ENCODE results near the gene NXPH2. TPM values are rescaled to one million over a fixed set of nuclear protein-coding genes. Genes with fewer than 3 reads are reported as not detected.
"Not testable (repeated sequence)": the region's sequence is repeated elsewhere in the genome, so short reads cannot be mapped to it uniquely, and the experiment has no call there.

Gene NXPH2
- total RNA-seq, 1 donor from 2014 or later = 1.0 TPM

DNA sequence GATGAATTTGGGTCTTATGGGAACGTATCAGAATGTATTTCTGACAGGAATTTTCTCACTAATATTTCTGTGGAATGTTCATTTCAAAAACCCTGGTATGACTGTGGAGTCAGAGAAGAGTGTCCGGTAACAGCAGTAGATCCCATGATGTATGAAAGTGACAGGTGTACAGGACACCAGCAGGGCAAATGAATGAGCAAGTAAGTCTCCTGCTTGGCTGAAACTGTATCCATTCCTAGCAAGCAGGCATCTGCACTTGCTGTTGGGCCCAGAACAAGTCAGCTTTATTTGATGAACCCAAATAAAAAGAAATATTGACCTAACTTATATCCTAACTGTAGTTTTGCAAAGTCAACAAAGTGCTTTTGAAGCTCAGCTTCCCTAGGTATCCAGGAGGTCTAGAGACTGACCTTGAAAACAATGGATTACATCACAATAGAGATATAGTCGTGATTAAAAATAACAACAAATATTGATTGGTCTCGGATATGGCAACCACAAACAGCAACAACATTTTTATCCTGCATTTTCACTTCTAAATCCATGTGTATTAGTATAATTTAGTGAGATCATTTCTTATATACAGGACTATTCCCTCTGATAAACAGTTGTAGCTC, 37.6 kb downstream of the NXPH2 start:
- no peak for TF ChIP-seq EZH2 (IDR thresholded peaks at IDR 0.05; ENCODE audit: insufficient read depth, low read length)
- no peak overlapping the region for H3K4me3 ChIP-seq (ENCODE audit: insufficient read depth, low read depth, low read length)
- no peak for FAIRE-seq

DNA sequence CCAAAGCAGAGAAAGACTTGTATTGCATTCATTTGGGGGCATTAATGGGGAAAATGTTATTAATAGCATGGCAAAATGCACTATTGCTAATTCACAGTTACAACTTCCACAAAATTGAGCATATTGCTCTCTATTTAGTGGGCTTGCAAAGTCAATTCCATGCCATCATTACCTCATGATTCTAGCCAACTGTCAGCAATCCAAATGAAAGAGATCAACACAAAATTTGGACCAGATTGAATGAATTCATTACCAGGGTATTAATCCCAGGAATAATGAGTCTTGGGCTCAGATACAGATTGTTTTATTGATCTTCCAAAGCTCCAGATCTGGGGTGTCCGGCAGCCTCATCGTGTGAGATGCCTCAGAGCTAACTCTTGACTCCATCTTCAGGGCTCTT, 38.3 kb downstream of the NXPH2 start:
- Histone ChIP-seq H3K27ac (ENCODE audit: low read depth, low read length) (no peak overlapping the region), H3K36me3 (ENCODE audit: insufficient read depth, low read length) (no peaks in the 10 kb centered on the region), H2AFZ (ENCODE audit: low read depth, low read length) (no peak overlapping the region), H3K4me1 (ENCODE audit: insufficient read depth, low read length) (no peaks in the 10 kb centered on the region), H3K4me2 (ENCODE audit: low read length) (no peak overlapping the region), H3K79me2 (ENCODE audit: insufficient read depth, low read length) (no peaks in the 10 kb centered on the region), H4K20me1 (ENCODE audit: insufficient read depth, low read length) (no peaks in the 10 kb centered on the region), H3K9me3 (ENCODE audit: insufficient read depth, low read depth, low read length) (no peaks in the 10 kb centered on the region), H3K27me3 (ENCODE audit: insufficient read depth, low read length) (no peaks in the 10 kb centered on the region), H3K4me3 (ENCODE audit: insufficient read depth, low read depth, low read length) (no peak overlapping the region), H3K9ac (ENCODE audit: low read length) (no peak overlapping the region)
- Mint-ChIP-seq H3K27me3 (ENCODE audit: low read depth, unreplicated experiment) (no peaks in the 10 kb centered on the region), H3K4me3 (ENCODE audit: unreplicated experiment) (no peak overlapping the region), H3K36me3 (ENCODE audit: low read depth, unreplicated experiment) (no peaks in the 10 kb centered on the region), H3K27ac (ENCODE audit: unreplicated experiment) (no peak overlapping the region), H3K9me3 (ENCODE audit: unreplicated experiment) (peaks cover 5% of the 10 kb centered on the region), H3K4me1 (ENCODE audit: low read depth, unreplicated experiment) (no peaks in the 10 kb centered on the region)
- DNase-seq (ENCODE audit: low read depth) (no peak), FAIRE-seq (no peak)
- TF ChIP-seq, protein P1, sequence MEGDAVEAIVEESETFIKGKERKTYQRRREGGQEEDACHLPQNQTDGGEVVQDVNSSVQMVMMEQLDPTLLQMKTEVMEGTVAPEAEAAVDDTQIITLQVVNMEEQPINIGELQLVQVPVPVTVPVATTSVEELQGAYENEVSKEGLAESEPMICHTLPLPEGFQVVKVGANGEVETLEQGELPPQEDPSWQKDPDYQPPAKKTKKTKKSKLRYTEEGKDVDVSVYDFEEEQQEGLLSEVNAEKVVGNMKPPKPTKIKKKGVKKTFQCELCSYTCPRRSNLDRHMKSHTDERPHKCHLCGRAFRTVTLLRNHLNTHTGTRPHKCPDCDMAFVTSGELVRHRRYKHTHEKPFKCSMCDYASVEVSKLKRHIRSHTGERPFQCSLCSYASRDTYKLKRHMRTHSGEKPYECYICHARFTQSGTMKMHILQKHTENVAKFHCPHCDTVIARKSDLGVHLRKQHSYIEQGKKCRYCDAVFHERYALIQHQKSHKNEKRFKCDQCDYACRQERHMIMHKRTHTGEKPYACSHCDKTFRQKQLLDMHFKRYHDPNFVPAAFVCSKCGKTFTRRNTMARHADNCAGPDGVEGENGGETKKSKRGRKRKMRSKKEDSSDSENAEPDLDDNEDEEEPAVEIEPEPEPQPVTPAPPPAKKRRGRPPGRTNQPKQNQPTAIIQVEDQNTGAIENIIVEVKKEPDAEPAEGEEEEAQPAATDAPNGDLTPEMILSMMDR (IDR thresholded peaks at IDR 0.05; ENCODE audit: insufficient read depth, low read depth, low read length) = no peak
- TF ChIP-seq EZH2 (IDR thresholded peaks at IDR 0.05; ENCODE audit: insufficient read depth, low read length) = no peak

More for the DNA sequence above, 37.6 kb downstream of the NXPH2 start:
- no peak overlapping the region for H3K4me3 Mint-ChIP-seq (ENCODE audit: unreplicated experiment)
- Histone ChIP-seq H3K79me2 (ENCODE audit: insufficient read depth, low read length) (no peaks in the 10 kb centered on the region), H4K20me1 (ENCODE audit: insufficient read depth, low read length) (no peaks in the 10 kb centered on the region), H3K4me1 (ENCODE audit: insufficient read depth, low read length) (no peaks in the 10 kb centered on the region), H3K27ac (ENCODE audit: low read depth, low read length) (no peak overlapping the region), H3K9ac (ENCODE audit: low read length) (no peak overlapping the region), H3K9me3 (ENCODE audit: insufficient read depth, low read depth, low read length) (no peaks in the 10 kb centered on the region), H3K27me3 (ENCODE audit: insufficient read depth, low read length) (no peaks in the 10 kb centered on the region), H3K4me2 (ENCODE audit: low read length) (no peak overlapping the region), H3K36me3 (ENCODE audit: insufficient read depth, low read length) (no peaks in the 10 kb centered on the region), H2AFZ (ENCODE audit: low read depth, low read length) (no peak overlapping the region)
- no peaks in the 10 kb centered on the region for H3K27me3 Mint-ChIP-seq (ENCODE audit: low read depth, unreplicated experiment)
- no peak for DNase-seq (ENCODE audit: low read depth)
- H3K4me1 Mint-ChIP-seq (ENCODE audit: low read depth, unreplicated experiment) = no peaks in the 10 kb centered on the region
- no peaks in the 10 kb centered on the region for H3K9me3 Mint-ChIP-seq (ENCODE audit: unreplicated experiment)
- H3K27ac Mint-ChIP-seq (ENCODE audit: unreplicated experiment) = no peak overlapping the region
- H3K36me3 Mint-ChIP-seq (ENCODE audit: low read depth, unreplicated experiment) = no peaks in the 10 kb centered on the region

DNA sequence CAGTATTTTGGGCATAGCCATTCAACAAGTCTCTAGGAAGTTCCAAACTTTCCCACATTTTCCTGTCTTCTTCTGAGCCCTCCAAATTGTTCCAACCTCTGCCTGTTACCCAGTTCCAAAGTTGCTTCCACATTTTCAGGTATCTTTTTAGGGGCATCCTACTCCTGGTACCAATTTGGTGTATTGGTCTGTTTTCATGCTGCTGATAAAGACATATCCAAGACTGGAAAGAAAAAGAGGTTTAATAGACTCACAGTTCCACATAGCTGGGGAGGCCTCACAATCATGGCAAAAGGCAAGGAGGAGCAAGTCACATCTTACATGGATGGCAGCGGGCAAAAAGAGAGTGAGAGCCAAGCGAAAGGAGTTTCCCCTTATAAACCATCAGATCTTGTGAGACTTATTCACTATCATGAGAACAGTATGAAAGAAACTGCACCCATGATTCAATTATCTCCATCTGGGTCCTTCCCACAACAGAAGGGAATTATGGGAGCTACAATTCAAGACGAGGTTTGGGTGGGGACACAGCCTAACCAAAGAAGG, 43.1 kb downstream of the NXPH2 start:
- H3K4me3 ChIP-seq (ENCODE audit: insufficient read depth, low read depth, low read length); H2AFZ ChIP-seq (ENCODE audit: low read depth, low read length); DNase-seq (ENCODE audit: low read depth); H4K20me1 ChIP-seq (ENCODE audit: insufficient read depth, low read length); H3K27ac Mint-ChIP-seq (ENCODE audit: unreplicated experiment); H3K4me1 ChIP-seq (ENCODE audit: insufficient read depth, low read length); H3K4me3 Mint-ChIP-seq (ENCODE audit: unreplicated experiment); FAIRE-seq; H3K27ac ChIP-seq (ENCODE audit: low read depth, low read length); H3K9ac ChIP-seq (ENCODE audit: low read length); H3K27me3 Mint-ChIP-seq (ENCODE audit: low read depth, unreplicated experiment); H3K4me2 ChIP-seq (ENCODE audit: low read length); H3K79me2 ChIP-seq (ENCODE audit: insufficient read depth, low read length); H3K27me3 ChIP-seq (ENCODE audit: insufficient read depth, low read length); H3K36me3 ChIP-seq (ENCODE audit: insufficient read depth, low read length); H3K36me3 Mint-ChIP-seq (ENCODE audit: low read depth, unreplicated experiment); H3K9me3 ChIP-seq (ENCODE audit: insufficient read depth, low read depth, low read length); H3K4me1 Mint-ChIP-seq (ENCODE audit: low read depth, unreplicated experiment): not testable (repeated sequence)
- peaks cover 17% of the 10 kb centered on the region for H3K9me3 Mint-ChIP-seq (ENCODE audit: unreplicated experiment)

Data from astrocyte (in vitro differentiated cells and primary cell).